Hepatocyte (in vitro differentiated cells): ENCODE results near the gene KIAA1671. TPM values are rescaled to one million over a fixed set of nuclear protein-coding genes. Genes with fewer than 3 reads are reported as not detected.

ENCODE experiments used
- DNase-seq: peaks from one replicate; pipeline ENCODE4 v3.0.0-alpha.2; 2016; ENCODE audit warnings: low spot score
- H2AFZ ChIP-seq: fragments of 200-600 bp; sonication (generic); 2 replicates; pipeline ENCODE4 v1.6.0; 2016; ENCODE audit warnings: antibody characterized with exemption, mild to moderate bottlenecking
- H3K27ac ChIP-seq: fragments of 200-600 bp; sonication (generic); 2 replicates; pipeline ENCODE4 v1.5.1; 2016; ENCODE audit warnings: mild to moderate bottlenecking
- H3K27me3 ChIP-seq: fragments of 200-600 bp; sonication (generic); 2 replicates; pipeline ENCODE4 v1.6.1; 2016
- H3K36me3 ChIP-seq: fragments of 200-600 bp; sonication (generic); replicated peaks from 2 replicates; pipeline ENCODE4 v1.5.1; 2016; ENCODE audit warnings: low read depth; ENCODE audit not compliant: insufficient read depth
- H3K4me1 ChIP-seq: fragments of 200-600 bp; sonication (generic); 2 replicates; pipeline ENCODE4 v1.5.1; 2016; ENCODE audit warnings: mild to moderate bottlenecking, moderate library complexity; ENCODE audit not compliant: insufficient read depth
- H3K4me2 ChIP-seq: fragments of 200-600 bp; sonication (generic); 2 replicates; pipeline ENCODE4 v1.6.0; 2016
- H3K4me3 ChIP-seq: fragments of 200-600 bp; sonication (generic); 2 replicates; pipeline ENCODE4 v1.5.1; 2016; ENCODE audit warnings: mild to moderate bottlenecking
- H3K79me2 ChIP-seq: fragments of 200-600 bp; sonication (generic); 2 replicates; pipeline ENCODE4 v1.6.0; 2017; ENCODE audit warnings: mild to moderate bottlenecking
- H3K9me2 ChIP-seq: fragments of 200-600 bp; sonication (generic); replicated peaks from 2 replicates; pipeline ENCODE4 v1.6.0; 2017; ENCODE audit warnings: mild to moderate bottlenecking; ENCODE audit not compliant: insufficient read depth
- H3K9me3 ChIP-seq: fragments of 200-600 bp; sonication (generic); 2 replicates; pipeline ENCODE4 v1.5.1; 2016; ENCODE audit warnings: low read depth, mild to moderate bottlenecking
- H4K20me1 ChIP-seq: fragments of 200-600 bp; sonication (generic); 2 replicates; pipeline ENCODE4 v1.6.0; 2016; ENCODE audit warnings: mild to moderate bottlenecking; ENCODE audit not compliant: insufficient read depth, poor library complexity, severe bottlenecking
- CTCF ChIP-seq: fragments of 200-600 bp; sonication (generic); IDR thresholded peaks from 2 replicates; pipeline ENCODE4 v1.5.1; 2016; ENCODE audit warnings: antibody characterized with exemption, mild to moderate bottlenecking; ENCODE audit not compliant: poor library complexity
- EZH2 ChIP-seq: fragments of 200-600 bp; sonication (generic); IDR thresholded peaks from 2 replicates; pipeline ENCODE4 v1.6.1; 2016; ENCODE audit warnings: antibody characterized with exemption, mild to moderate bottlenecking, borderline replicate concordance
- EZH2phosphoT487 ChIP-seq: fragments of 200-600 bp; sonication (generic); IDR thresholded peaks from one replicate; pipeline ENCODE4 v1.6.1; 2018; ENCODE audit warnings: antibody characterized with exemption, mild to moderate bottlenecking, low read depth, moderate library complexity; ENCODE audit not compliant: unreplicated experiment, severe bottlenecking
- WGBS: methylation state at CpG from one replicate; pipeline ENCODE4 v1.1.6; 2016; ENCODE audit warnings: low lambda C conversion rate; ENCODE audit errors: missing lambda C conversion rate; 5-methylcytosine and 5-hydroxymethylcytosine counted together
- polyA plus RNA-seq: library from polyadenylated mRNA; unstranded; fragments of >200 nt; fragmentation: Nextera tagmentation; extraction: Ambion mirVana; gene quantifications from 2 replicates; pipeline ENCODE4 v1.2.1, GENCODE V29; 2016
- total RNA-seq: library from RNA; depleted of rRNA; stranded (reverse); fragments of >200 nt; gene quantifications from 2 replicates; pipeline ENCODE4 v1.2.3, GENCODE V29; 2014

Gene KIAA1671
- total and polyA plus RNA-seq, 2 experiments from 2014 or later: 8.1 to 26.5 TPM

GRCh38 chr22:24965822-24966626, 13.5 kb downstream of the KIAA1671 start:
- peak overlapping the region; percentile 67 for H3K4me2 ChIP-seq
- H3K4me3 ChIP-seq: no peak overlapping the region
- H2AFZ ChIP-seq: no peak overlapping the region
- peaks cover 19% of the 10 kb centered on the region for H3K4me1 ChIP-seq
- TF ChIP-seq EZH2 (no peak), CTCF (no peak), EZH2phosphoT487 (no peak)
- no peaks in the 10 kb centered on the region for H3K9me3 ChIP-seq
- no peaks in the 10 kb centered on the region for H3K36me3 ChIP-seq
- 56% methylated on average over 9 of the region's 9 CpGs for WGBS
- peak overlapping the region; percentile 44 for H3K27ac ChIP-seq
- peaks cover 82% of the 10 kb centered on the region for H3K79me2 ChIP-seq
- no peaks in the 10 kb centered on the region for H3K9me2 ChIP-seq
- no peaks in the 10 kb centered on the region for H4K20me1 ChIP-seq
- no peak for DNase-seq
- no peaks in the 10 kb centered on the region for H3K27me3 ChIP-seq

GRCh38 chr22:24968066-24968561, 15.6 kb downstream of the KIAA1671 start:
- H3K4me2 ChIP-seq: no peak overlapping the region
- peaks cover 19% of the 10 kb centered on the region for H3K4me1 ChIP-seq
- 78% methylated on average over 8 of the region's 8 CpGs for WGBS

GRCh38 chr22:24969560-24970301, 17.2 kb downstream of the KIAA1671 start:
- no peaks in the 10 kb centered on the region for H3K9me3 ChIP-seq
- H3K79me2 ChIP-seq: peaks cover 72% of the 10 kb centered on the region
- no peak overlapping the region for H3K4me3 ChIP-seq
- H3K27ac ChIP-seq: peak overlapping the region; percentile 57
- peaks cover 19% of the 10 kb centered on the region for H3K4me1 ChIP-seq
- no peak for DNase-seq
- no peaks in the 10 kb centered on the region for H4K20me1 ChIP-seq
- no peak overlapping the region for H2AFZ ChIP-seq
- no peak for TF ChIP-seq EZH2phosphoT487
- no peak for TF ChIP-seq EZH2
- TF ChIP-seq CTCF: no peak
- H3K9me2 ChIP-seq: no peaks in the 10 kb centered on the region
- no peaks in the 10 kb centered on the region for H3K27me3 ChIP-seq
- peak overlapping the region; percentile 18 for H3K4me2 ChIP-seq
- no peaks in the 10 kb centered on the region for H3K36me3 ChIP-seq
- WGBS: 41% methylated on average over 12 of the region's 12 CpGs

More at GRCh38 chr22:24968066-24968561, 15.6 kb downstream of the KIAA1671 start:
- Histone ChIP-seq H3K9me2 (no peaks in the 10 kb centered on the region), H3K9me3 (no peaks in the 10 kb centered on the region), H2AFZ (no peak overlapping the region), H3K36me3 (no peaks in the 10 kb centered on the region), H3K79me2 (peaks cover 82% of the 10 kb centered on the region), H3K4me3 (no peak overlapping the region), H4K20me1 (no peaks in the 10 kb centered on the region), H3K27me3 (no peaks in the 10 kb centered on the region), H3K27ac (no peak overlapping the region)
- no peak for TF ChIP-seq CTCF
- TF ChIP-seq EZH2: no peak
- no peak for TF ChIP-seq EZH2phosphoT487
- DNase-seq: no peak
